Glomerular endothelial cell (primary cell): ENCODE data around the gene NT5DC1. TPM values are rescaled to one million over a fixed set of nuclear protein-coding genes. Genes with fewer than 3 reads are reported as not detected.

Source experiments
- DNase-seq: peaks from one replicate; pipeline ENCODE4 v3.0.0-alpha.2; 2011; ENCODE audit warnings: low read depth, low spot score; ENCODE audit errors: extremely low read depth
- total RNA-seq: library from RNA; depleted of rRNA; stranded (reverse); fragments of >200 nt; gene quantifications from 2 replicates; pipeline ENCODE4 v1.2.3, GENCODE V29; 2015

Gene NT5DC1
- 5.9 and 6.2 TPM in 2 replicates for total RNA-seq

DNA sequence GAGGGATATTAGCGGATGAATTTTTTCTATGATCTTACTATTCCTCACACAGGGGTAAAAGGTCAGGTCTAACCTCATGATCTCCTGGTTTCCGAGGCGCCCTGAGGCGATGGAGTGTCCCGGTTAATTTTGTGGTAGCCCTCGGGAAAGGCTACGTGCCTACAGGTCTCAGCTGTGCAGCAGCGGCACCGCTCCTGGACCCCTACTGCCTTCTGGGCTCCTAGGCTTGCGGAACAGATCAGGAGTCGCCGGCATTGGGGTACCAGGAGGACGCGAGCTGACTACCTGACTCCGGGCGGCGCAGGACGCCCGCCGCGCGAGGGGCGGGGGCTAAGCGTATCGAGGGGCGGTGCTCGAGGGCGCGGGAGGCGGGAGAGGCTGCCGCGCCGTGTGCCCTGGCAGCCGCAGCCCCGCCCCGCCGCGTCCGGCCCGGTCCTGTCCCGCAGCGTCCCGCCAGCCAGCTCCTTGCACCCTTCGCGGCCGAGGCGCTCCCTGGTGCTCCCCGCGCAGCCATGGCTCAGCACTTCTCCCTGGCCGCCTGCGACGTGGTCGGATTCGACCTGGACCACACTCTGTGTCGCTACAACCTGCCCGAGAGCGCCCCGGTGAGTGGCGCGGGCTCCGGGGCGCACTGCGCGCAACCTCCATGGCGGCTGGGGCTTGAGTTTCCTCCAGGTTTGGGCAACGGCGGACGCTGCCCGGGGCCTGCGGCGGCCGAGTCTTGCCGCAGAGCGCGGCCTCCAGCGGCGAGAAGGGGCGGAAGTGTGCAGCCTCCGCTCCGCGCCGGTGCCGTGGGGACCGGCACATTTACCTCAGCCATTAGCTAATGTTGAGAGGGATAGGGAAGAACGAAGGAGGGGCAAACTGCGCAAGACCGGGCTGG is at the start of gene NT5DC1:
TSS of gene NT5DC1 (plus strand) at position 435 of the 883 bp plus-strand sequence. CDS start at position 513, 78 bp downstream.
- DNase-seq, result no peak

DNA sequence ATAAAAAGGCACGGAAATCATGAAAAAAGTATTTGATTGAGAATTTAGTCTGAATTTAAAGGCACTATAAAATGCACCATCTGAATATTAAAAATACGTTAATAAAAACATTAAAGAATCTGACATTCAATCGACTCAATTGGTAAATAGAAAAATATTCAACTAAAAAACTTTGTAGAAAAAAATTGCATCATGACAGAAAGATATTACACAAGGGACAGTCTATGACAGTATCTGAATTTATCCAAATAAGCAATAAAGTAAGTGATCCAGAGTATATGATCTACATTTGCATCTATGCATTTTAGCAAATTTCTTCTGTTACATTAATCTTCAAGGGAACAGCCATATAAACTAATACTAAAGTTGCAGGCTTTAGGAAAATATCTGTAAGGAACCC is 49.4 kb upstream of the NT5DC1 start:
- DNase-seq, result no peak

DNA sequence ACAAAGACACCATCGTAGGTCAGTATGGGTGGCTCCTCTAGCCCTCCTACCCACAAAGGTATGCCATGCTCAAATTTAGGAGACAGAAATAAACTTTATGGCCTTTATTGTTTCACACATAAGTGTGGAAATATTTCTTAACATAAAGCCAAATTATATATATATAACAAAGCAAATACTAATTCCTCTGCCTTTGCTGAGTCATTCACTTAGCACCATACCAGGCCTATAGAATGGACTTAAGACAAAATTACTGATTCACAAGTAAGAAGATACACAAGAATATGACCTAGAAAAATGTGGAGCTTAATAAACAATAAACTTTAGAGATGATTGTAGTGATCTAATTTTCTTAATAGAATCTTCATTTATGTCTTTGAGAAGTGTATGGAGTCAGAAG is 45.1 kb upstream of the NT5DC1 start:
- DNase-seq, result no peak

DNA sequence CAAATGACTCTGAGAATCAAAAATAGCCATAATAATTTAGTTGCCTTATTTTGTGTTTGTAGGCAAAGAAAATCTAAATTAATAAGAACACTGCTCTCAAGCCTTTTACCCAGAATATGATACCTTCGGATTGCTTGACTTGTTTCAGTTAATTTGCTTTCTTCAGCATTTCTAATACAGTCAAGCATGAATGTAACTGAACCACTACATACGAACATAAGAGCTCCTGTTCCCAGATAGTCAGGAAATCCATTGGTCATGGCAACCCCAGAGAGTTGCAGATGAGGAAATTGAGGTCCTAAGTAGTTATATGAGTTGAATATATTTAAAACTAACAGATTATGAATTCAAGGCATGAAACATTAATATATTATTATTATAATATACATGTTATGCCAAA is 42.9 kb upstream of the NT5DC1 start:
- no peak for DNase-seq

DNA sequence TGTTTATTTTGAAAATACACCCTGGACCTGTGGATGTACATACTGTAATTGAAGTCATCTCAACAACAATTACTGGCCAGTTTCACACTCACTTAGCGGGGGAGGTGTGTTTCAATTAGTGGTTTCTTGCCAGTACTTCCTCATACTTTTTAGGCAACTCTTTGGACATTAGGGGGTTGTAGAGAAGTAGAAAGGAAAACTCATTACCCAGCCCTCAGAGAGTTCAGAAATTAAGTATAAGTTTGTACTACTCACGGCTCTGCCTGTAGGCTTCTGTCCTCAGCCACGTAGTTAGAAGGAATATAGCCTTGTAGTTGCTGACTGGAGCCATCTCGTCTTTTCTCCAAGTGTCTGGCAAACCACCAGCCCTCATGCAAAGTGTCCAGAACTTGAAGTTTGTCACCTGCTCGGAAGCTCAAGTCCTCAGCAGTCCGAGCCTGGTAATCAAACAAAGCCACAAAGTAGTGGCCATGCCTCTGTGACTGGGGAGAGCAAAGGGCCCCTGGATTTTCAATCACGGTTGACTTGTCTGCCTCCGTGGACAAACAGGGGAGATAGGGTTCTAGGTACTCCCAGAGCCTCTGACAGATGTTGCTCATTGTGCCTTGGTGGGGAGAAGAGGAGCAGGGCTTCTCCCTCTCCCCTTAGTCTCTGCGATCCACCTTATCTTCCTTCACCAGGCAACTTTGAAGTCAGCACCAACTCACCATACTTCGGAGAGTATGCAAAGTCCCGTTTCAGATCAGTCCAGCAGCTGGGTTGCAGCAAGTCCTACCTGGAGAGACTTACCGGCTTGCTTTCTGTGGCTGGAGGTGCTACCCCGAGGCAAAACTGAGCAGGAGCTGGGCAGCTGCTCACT is 40.7 kb upstream of the NT5DC1 start:
- no peak for DNase-seq

DNA sequence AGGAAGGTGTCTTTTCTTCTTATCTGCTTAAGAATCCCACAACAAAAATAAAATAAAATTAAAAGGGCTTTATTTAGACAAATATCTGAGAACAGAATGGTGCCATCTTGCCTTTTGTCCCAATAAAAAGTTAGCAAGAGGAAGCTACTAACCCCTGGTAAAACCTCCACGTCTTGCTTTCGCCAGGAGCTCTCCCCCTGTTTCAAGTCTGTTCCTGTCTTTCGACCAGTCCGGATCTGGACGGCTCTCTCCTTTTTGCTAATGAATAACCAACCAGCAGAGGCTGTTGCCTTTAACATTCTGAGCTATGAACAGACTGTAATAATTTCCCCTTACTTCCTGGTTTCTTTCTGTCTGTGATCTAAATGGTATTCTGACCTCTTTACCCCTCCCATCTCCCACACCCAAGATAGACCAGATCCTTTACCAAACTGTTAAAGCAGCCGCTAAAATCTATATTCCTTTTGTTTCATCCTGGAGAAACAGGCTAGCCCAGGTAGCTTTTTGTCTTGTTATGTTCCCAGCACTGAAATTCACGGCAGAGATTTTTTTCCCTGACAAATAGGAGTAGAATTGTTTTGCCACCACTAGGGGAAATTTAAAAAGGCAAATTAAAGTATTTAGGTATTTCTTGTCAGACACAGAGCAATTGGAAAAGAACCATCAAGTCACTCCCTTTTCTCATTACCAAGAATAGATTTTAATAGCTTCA is 39.9 kb upstream of the NT5DC1 start, which contains the start of gene FRK:
TSS of gene FRK (minus strand) at position 320 of the 712 bp plus-strand sequence. CDS start 580 bp downstream, outside the sequence.
- no peak for DNase-seq

DNA sequence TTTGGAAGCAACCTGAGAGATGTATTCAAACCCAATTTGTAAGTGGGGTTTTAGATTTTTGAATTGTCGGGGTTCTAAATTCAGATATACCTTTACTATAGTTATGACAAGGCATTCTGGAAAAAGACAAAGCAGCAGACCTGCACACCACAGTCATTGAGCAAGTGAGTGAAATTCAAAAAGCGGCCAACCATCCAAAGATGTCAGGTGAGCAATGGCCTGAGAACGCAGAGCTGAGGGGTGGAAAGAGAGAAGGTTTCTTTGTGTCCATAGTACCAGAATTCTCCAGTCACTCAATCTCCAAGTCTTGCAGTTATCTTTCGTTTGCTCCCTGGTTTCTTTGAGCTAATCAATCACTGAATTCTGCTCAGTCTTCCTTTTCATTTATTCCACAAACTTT is 38.2 kb upstream of the NT5DC1 start:
- no peak for DNase-seq

DNA sequence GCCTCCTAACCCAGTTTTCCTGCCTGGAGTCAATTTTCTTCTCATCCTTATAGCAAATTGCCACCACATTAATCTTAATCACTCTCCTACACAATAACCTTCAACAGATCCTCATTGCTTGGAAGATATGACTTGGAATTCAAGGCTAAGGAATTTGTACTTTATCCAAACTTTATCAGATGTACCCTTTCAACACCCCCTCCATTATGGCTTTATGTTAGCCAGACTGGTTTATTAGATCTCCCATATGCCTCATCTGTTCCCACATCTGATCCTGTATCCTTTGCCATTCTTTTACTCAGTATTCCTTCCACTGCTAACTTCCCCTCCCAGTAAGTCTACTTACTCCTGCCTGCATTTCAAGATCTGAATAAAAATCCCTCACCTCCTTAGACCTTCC is 36.0 kb upstream of the NT5DC1 start:
- DNase-seq, result no peak

DNA sequence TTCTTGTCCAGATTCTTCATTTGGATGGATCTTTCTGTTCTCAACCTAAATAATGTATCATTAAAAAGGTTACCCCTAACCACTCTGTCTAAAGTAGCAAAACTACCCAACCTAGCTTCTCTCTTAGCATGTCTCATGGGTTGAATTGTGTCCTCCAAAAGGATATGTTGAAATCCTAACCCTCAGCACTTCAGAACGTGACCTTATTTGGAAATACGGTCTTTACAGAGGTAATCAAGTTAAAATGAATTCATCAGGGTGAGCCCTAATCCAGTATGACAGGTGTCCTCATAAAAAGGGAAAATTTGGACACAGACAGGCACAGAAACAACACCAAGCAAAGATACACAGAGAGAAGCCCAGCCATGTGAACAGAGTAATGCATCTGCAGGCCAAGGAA is 33.9 kb upstream of the NT5DC1 start:
- no peak for DNase-seq

DNA sequence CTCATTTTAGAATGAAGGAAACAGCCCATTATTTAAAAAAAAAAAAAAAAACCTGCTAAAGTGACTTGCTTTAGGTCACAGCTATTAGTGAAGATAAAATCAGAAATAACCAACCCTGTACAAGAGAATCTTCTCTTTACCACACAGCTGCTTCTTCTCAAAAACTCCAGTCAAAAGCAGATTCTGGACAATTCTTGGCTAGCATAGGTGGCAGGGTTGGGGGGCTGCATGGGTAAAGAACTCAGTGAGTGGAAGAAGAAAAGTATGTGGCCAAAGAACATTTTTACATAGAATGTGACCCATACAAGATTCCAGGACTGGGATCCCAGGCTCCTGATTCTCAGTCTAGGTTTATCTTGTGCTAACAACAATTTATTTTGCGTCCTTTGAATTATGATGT is 30.6 kb upstream of the NT5DC1 start:
- DNase-seq, result no peak

DNA sequence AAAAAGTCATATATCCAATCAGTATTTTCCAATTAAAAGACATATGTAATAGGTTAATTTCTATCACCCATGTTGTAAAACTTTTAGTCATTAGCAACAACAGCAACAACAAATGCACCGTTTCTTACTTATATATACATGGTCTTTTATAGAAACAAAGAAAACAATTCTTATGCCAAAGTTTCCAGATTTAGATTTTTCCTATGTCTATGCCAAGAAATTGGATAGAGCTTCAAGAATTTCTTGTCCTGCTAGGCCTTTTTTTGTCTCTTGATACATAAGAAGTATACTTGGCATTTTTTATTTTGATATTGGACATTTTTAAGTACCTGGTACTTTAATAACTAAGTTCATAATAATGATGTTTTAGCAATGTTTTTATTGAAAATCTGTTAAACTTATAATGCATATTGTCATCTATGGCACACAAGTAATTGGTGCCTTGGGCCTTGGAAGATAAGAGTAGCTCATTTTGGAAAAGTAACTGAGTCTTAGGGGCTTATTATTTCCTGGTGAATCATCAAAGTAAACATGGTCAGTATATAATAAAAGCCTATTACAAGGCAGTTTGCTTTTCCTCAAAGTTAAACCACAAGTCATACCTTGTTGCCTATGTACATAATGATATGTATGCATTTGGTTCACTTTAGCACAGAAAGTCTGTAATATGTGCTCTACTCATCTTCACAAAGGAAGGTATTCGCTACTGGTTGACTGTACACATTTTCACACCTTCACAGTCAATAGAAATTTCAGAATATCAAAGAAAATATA is 29.9 kb upstream of the NT5DC1 start:
- DNase-seq, result no peak

DNA sequence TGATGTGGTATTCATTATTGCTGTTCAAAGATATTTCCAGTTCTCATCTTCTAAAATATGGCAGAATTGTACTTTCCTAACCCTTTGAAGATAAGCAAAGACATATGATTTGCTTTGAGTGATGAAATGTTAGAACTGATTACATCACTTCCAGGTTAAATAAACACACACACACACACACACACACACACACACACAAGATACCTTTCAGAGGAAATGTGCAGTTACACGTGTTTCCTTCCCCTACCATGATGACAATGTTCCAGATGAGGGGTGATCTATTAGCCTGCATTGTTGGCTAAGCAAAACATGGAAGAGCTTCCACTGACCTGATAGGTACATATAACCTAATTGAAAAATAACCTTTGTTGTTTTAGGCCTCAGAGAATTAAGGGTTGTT is 28.3 kb upstream of the NT5DC1 start:
- no peak for DNase-seq

DNA sequence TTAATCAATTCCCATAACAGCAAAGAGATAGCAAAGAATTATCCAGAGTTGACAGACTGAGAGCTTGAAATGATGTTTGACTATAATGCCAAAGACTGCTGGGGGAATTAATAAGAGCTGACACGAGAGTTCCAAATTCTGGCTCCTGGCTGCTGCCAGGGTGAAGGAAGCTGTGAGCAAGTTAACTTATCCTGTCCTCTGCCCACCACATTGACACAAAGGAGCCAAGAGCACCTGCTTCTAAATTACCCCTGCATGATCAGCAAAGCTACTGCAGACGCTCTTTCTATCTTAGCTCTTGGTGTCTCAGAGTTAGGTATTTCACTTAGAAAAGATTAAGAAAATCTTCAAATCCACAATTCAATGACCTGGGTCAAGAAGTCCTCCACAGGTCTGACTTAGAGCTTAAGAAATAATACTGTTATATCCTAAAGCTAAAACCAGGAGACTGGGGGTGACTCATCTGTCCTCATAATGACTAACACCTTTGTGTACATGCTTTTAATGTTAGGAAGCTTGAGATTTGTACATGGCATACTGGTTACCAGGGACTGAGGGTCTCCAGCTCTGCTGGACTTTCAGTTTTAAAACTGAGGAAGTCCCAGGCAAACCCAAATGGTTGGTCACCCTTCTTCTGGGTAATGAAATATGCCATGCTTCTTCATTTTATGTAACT is 26.8 kb upstream of the NT5DC1 start:
- DNase-seq, result no peak

DNA sequence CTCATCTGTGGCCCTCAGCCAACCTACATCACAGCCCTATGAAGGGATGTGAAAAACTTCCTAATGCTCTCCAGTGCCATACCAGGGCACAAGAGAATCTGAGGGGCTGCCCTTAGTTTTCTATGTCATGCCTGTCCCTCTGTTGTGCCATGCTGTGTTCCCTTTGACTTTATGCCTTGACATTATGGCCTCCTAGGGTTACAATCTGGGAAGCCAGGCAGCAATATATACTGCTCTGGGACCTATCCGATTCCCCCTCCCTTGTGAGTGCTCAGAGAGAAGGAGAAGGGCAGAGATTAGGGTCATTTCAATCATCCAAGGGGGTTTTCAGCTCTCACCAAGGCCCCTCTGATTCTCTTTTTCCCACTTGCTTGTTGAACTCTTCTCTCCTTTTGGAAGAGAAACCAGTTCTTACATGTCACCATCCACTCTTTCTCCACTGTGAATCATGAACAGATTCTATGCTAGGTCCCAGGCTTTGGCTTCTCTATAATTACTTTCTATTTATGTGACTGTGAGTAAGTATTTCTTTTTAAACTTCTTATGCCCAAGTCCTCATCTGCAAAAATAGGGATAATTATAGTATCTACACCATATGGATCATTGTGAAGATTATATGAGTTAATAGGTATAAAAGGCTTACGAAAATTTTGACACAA is 25.8 kb upstream of the NT5DC1 start:
- no peak for DNase-seq

DNA sequence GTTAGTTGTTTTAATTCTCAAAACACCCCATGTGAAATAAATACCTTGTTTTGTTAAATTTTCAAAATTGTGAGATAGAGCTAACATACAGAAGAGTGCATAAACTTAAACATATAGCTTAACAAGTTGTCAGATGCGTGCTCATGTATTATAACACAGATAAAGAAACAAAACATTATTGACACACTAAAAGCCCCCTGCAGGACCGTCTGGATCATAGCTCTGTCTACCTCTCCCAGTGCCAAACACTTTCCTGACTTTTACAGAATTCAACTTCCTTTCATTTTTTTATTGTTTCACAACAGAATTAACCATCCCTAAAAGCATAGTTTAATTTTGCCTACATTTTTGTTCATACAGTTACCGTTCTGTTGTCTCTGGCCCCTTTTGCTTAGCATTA is 22.1 kb upstream of the NT5DC1 start:
- DNase-seq, result no peak

DNA sequence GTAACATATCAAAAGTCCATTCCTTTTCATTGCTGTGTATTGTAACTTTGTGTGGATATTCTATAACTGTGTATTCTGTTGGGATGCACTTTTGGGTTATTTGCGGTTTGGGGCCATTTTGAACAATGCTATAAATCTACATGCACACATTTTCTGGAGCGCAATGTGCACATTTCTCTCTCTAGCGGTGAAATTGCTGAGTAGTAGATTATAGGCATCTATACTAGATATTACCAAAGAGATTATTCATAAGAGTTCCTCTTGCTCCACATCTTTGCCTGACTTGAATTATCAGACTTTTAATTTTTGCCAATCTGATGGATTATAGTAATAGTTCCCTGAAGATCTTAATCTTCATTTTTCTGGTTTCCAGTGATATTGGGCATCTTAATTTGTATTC is 21.7 kb upstream of the NT5DC1 start:
- DNase-seq, result no peak

DNA sequence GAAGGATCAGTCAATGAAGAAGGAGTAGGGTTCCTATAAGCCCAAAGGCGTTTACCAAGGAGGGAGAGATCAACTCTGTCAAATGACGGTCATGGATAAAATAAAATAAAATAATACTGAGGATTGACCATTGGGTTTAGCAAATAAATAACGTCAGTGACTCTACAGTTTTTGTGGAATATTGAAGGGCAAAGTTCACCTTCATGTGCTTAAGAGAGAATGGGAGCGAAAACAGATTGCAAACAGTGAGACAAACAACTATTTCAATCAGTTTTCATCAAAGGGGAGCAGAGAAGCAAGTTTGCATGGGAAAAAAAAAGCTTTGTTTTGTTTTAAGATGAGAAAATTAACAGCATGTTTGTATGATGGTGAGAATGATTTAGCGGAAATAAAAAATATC is 17.6 kb upstream of the NT5DC1 start:
- DNase-seq, result no peak

DNA sequence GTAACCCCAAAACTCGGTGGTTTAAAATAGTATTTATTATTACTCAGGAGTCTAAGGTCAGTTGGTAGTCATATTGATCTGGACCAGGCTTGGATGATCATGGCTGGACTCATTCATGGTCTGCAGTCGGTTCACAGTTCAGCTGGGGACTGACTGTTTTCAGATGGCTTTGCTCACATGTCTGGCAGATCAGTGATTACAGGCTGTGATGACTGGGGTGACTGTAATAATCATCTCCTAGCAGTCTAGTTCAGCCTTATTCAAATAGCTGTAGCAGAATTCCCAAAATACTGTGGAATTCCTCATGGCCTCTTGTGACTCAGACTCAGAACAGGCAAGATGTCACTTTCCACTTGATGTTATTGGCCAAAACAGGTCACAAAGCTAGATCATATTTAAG is 16.4 kb upstream of the NT5DC1 start:
- DNase-seq, result no peak

DNA sequence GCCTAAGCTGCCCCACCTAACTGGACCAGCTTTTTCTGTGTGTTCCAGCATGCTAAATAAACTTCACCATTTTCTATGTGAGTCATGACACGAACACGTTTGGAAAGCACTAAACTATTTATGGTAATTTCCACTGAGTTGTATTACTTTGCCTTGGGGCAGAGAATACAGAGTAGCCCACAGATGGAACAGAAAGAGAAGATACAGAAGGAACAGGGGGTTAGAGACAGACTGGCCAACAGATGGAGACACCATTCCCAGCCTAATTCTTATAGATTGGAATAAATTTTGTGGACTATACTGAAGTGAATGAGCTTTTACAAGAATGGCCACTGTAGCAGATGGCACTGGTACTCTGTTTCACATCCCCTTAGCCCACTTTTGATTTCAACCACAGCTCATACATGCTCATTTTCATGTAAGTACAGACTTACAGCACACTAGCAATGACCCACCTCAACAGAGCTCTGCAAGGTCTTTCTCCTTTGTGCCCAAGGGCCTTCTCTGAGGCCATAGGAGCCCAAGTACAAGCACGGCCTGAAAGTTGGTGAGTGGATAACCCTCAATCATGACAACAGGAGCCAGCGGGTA is 13.1 kb upstream of the NT5DC1 start:
- DNase-seq, result no peak
